GM21423 (cell line): Measurements from ENCODE around the gene TAS2R5.
A peak's percentile ranks its signal among the peaks of the same experiment; 100 is the strongest.
"Not testable (repeated sequence)": the region's sequence is repeated elsewhere in the genome, so short reads cannot be mapped to it uniquely, and the experiment has no call there.

Source experiments
- ATAC-seq: cut with Tn5 transposase; IDR thresholded peaks from one replicate; pipeline ENCODE4 v1.9.1; 2021; ENCODE audit warnings: mild to moderate bottlenecking, moderate library complexity; ENCODE audit not compliant: unreplicated experiment

TAS2R5 gene

GRCh38 chr7:141789917-141790316 is at the start of gene TAS2R5:
Gene TAS2R5, plus strand, starts transcription at chr7:141790217. Its CDS starts 145 bp downstream, at chr7:141790362.
- ATAC-seq = no peak

GRCh38 chr7:141742229-141742628 is 47.8 kb upstream of the TAS2R5 start:
- no peak for ATAC-seq

DNA sequence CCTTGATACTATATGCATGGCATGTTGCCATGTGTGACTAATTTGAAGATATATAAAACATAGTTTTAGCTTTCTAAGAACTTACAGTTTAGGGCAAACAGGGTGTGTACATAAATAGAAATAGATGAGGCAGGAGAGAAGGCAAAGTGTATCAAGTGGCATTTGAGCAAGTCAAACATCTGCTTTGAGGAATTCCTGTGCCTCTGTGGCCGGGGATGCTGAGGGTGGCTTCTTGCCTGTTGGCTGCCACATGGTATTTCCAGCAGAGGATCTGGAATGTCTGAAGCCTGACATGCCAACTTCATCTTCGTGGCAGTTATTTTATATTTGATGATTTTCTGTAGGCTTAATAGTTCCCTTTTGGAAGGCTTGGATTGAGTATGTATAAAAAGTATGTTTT is 45.9 kb upstream of the TAS2R5 start:
- ATAC-seq = no peak

GRCh38 chr7:141748396-141748795 is 41.6 kb upstream of the TAS2R5 start:
- ATAC-seq = no peak

GRCh38 chr7:141751904-141752303 is 38.1 kb upstream of the TAS2R5 start:
- ATAC-seq = not testable (repeated sequence)

DNA sequence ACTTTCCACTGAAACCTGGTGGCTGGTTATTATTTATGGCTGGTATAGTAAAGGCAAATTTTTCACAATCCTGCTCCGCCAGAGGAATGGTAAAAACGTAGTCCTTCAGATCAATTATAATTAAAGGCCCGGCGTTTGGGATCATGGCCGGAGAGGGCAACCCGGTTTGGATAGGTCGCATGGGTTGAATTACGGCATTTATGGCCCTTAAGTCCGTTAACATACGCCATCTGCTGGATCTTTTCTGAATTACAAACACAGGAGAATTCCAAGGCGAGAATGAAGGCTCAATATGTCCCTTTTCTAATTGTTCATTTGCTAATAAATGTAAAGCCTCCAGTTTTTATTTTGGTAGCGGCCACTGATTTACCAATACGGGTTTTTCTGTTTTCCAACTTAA is 37.4 kb upstream of the TAS2R5 start:
- ATAC-seq = no peak

GRCh38 chr7:141754939-141755338 is 35.1 kb upstream of the TAS2R5 start:
- ATAC-seq = no peak

- ATAC-seq = no peak
These were observed 26.2 kb upstream of the TAS2R5 start, which contains the start of gene TAS2R3 for GRCh38 chr7:141763797-141764196. Gene TAS2R3, plus strand, starts transcription at chr7:141764097. Its CDS starts 62 bp downstream, at chr7:141764159.

- ATAC-seq = not testable (repeated sequence)
These were observed 19.9 kb upstream of the TAS2R5 start for GRCh38 chr7:141770083-141770583.

DNA sequence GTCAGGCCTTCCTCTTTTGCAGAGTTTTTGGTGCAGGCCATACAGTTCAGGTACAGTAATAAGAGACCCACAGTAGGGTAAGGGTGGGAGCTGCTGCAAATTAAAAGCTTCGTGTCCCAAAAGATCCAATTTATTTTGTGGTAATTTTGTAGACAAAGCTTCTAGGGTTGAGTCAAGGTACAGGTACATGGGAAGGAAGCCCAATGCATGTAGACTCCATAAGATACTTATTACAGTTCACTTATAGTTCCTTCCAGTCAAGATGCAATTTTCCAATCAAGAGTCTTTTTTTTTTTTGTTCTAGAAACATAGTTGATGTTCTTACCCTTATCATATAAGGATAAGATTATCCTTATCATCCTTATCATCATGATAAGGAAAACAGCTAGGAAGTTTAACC is 13.6 kb upstream of the TAS2R5 start, which contains the start of gene TAS2R4:
Gene TAS2R4, plus strand, starts transcription at position 301 of the 400 bp plus-strand sequence. CDS start 1,815 bp downstream, outside the sequence.
- ATAC-seq = no peak

DNA sequence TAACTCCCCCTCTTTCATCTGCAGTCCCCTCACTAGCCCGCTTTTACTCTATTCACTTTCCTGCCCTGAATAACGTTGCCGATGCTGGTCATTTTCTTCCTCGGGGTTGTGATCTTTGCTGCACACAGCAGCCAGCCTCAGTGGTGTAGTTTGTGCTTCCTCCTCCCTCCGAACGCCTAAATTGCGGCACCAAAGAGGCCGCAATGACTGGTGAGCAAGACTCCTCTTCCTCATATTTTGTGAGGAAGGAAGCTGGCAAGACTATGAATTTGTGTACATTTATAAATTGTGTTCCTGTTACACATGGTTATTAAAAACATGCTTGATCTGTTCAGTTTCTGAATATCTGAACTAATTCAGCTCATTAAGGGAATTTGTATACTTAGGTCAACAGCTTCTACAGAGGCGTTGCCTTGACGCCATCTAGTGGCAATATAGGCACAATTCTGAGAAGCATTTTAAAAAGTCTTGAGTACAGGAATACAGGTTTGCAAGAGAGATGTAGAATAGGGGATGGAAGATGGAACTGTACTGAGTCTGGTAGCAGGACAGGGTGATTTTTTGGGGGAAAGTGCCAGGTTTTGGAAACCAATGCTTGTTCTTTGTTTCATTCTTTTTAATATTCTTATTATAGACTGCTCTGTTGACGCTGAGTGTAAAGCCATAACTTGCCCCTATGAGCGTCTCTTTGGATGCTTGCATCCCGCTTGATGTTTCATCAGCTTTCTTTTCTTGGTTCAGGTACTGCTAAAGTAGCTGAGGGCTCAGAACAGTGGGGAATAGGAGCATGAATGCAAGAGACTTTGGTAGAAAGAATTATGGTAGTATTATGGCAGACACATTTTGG is 4.1 kb upstream of the TAS2R5 start:
- ATAC-seq = peak; percentile 83

- ATAC-seq = no peak
These were observed 1.7 kb upstream of the TAS2R5 start for GRCh38 chr7:141788296-141788695.

DNA sequence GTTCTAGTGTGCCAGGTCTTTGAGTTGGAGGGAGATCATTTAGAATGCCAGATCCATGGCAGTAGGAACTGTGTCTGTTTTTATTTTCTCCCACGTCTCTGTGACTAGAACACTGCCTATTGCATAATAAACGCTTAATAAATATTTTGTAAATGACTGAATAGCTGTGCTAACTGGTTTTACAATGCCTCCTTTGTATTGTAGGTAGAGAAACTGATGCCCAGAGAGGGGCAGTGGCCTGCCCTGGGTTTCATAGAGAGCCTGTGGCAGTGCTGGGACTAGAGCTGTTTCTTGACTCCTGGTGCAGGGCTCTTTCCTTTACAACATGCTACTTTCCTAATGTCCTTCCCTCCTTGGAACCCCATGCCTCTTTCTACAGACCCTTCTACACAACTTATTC is 2.5 kb downstream of the TAS2R5 start:
- no peak for ATAC-seq

GRCh38 chr7:141820067-141820466 is 30.1 kb downstream of the TAS2R5 start:
- ATAC-seq = no peak

GRCh38 chr7:141822432-141822831 is 32.4 kb downstream of the TAS2R5 start:
- ATAC-seq = not testable (repeated sequence)

GRCh38 chr7:141837683-141838082 is 47.7 kb downstream of the TAS2R5 start:
- no peak for ATAC-seq

DNA sequence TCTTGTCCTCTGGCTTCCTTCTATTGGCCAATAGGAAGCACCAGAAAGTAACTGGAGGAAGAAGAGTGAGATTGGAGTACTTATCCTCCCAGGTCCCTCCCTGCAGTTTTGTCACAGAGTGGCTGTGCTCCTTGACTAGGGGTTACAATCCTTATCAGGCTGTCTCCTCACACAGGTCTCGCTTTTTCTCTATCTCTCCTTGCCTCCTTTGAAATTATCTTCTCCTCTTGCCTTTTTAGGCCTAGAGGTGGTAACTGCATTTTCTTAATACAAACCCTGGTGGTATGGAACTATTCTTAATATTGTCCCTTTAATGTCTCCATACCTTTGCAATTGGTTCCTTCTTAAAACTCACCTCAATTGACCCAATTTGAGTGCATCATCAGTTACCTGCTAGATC is 48.6 kb downstream of the TAS2R5 start:
- ATAC-seq = no peak

- ATAC-seq = no peak
These were observed 49.2 kb downstream of the TAS2R5 start for GRCh38 chr7:141839256-141839655.

GRCh38 chr7:141840708-141841107 is 50.7 kb downstream of the TAS2R5 start:
- no peak for ATAC-seq
